22Rv1 (cell line): ENCODE measurements around the gene MAGI1.

Experiments used
- H3K27ac ChIP-seq: fragments of 450-650 bp; 2 replicates; pipeline ENCODE4 v1.5.1; 2017
- CTCF ChIP-seq: fragments of 450-650 bp; IDR thresholded peaks from 2 replicates; pipeline ENCODE4 v1.5.1; 2017; ENCODE audit warnings: mild to moderate bottlenecking
- ZFX ChIP-seq: fragments of 450-650 bp; IDR thresholded peaks from 2 replicates; pipeline ENCODE4 v1.6.1; 2017; ENCODE audit warnings: antibody characterized with exemption, borderline replicate concordance

The MAGI1 gene

GRCh38 chr3:65500398-65501306 is 538.1 kb downstream of the MAGI1 start:
- TF ChIP-seq CTCF = no peak
- TF ChIP-seq ZFX = no peak
- no peak overlapping the region for H3K27ac ChIP-seq

GRCh38 chr3:65497846-65498245 is 540.9 kb downstream of the MAGI1 start:
- no peak overlapping the region for H3K27ac ChIP-seq
- no peak for TF ChIP-seq CTCF
- no peak for TF ChIP-seq ZFX

- no peak for TF ChIP-seq CTCF
- no peak for TF ChIP-seq ZFX
- no peak overlapping the region for H3K27ac ChIP-seq
Observed at GRCh38 chr3:65497236-65497635, 541.5 kb downstream of the MAGI1 start.

- TF ChIP-seq CTCF (no peak), ZFX (no peak)
- no peak overlapping the region for H3K27ac ChIP-seq
Observed at GRCh38 chr3:65493938-65494337, 544.8 kb downstream of the MAGI1 start.

- H3K27ac ChIP-seq = no peak overlapping the region
- no peak for TF ChIP-seq CTCF
- no peak for TF ChIP-seq ZFX
Observed at GRCh38 chr3:65493371-65493882, 545.3 kb downstream of the MAGI1 start.

DNA sequence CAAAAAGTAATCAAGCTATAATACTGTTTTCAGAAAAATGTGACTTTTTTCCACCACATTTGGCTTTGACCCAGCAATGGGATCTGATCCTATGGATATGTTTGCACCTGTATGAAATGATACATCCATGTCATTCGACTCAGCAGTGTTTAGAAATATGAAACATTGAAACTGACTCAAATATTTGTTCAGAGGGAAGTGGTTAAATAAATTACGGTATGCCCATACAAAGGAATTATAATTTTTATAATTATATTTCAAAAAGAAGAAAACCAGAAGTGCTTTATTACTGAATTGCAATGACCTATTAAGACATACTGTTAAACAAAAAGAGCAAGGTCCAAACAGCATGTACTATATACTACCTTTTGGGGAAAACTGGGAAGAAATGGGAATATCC is 546.5 kb downstream of the MAGI1 start:
- TF ChIP-seq ZFX = no peak
- TF ChIP-seq CTCF = no peak
- no peak overlapping the region for H3K27ac ChIP-seq

DNA sequence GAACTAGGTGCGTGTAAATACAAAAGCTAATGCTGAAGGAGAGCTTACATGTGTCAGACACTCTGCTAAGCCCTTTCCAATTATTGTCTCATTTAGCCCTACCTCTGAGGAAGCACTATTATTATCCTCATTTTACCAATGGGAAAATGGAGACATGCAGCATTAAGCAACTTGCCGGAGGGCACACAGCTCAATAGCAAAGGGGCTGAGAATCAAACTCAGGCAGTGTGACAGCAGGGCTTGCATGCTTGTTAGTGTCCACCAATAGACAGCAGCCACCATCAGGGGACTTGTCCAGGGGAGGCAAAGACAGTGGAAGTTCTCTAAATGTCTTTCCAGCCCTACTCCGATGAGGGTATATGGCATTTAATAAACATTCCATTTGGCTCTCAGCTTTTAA is 548.6 kb downstream of the MAGI1 start:
- no peak for TF ChIP-seq ZFX
- no peak for TF ChIP-seq CTCF
- no peak overlapping the region for H3K27ac ChIP-seq
